ENCODE measurements around the gene ENDOD1. TPM values are rescaled to one million over a fixed set of nuclear protein-coding genes. Genes with fewer than 3 reads are reported as not detected.

The ENDOD1 gene
- total RNA-seq, 2 donors from 2014 or later: 49.6 to 79.8 TPM

DNA sequence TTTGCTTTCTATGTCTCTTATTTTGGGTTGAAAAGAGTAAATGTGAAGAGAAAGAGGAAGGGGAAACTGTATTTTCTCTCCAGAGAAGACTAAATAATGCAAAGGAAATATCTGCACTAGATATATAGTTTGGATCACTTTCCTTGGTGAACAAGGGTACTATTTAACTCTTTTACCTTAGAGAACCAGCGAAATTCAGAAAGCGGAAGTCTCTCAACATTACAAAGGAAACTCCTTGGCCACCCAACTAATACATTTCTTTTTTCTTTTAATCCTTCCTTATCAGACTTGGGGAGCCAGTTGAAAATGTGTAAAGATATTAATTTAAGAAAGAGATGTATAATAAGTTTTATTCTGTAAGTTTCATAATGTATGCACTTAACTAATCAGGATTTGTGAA, 77.1 kb downstream of the ENDOD1 start:
- Histone ChIP-seq H3K9me3 (no peaks in the 10 kb centered on the region), H3K4me1 (replicated peaks) (no peaks in the 10 kb centered on the region), H3K27me3 (replicated peaks; ENCODE audit: insufficient read depth) (no peaks in the 10 kb centered on the region), H3K36me3 (no peaks in the 10 kb centered on the region), H3K27ac (no peak overlapping the region), H3K4me3 (no peak overlapping the region)
- no peak for TF ChIP-seq POLR2AphosphoS5 (IDR thresholded peaks at IDR 0.05)
- TF ChIP-seq CTCF (IDR thresholded peaks at IDR 0.05): no peak
- no peak for TF ChIP-seq POLR2A (IDR thresholded peaks at IDR 0.05)
- WGBS: 90% methylated on average over 2 of the region's 2 CpGs
- intact Hi-C loops (cut with DNase I): no loop called here
- DNase-seq (ENCODE audit: low spot score): no peak

- H3K36me3 ChIP-seq: no peaks in the 10 kb centered on the region
- no peak for DNase-seq (ENCODE audit: low spot score)
- WGBS: 92% methylated on average over 5 of the region's 5 CpGs
- H3K9me3 ChIP-seq: no peaks in the 10 kb centered on the region
- TF ChIP-seq POLR2AphosphoS5 (IDR thresholded peaks at IDR 0.05) (no peak), POLR2A (IDR thresholded peaks at IDR 0.05) (no peak), CTCF (IDR thresholded peaks at IDR 0.05) (no peak)
- no peaks in the 10 kb centered on the region for H3K27me3 ChIP-seq (replicated peaks; ENCODE audit: insufficient read depth)
- no peak overlapping the region for H3K4me3 ChIP-seq
- H3K4me1 ChIP-seq (replicated peaks): no peaks in the 10 kb centered on the region
- H3K27ac ChIP-seq: no peak overlapping the region
- intact Hi-C loops (cut with DNase I): no loop called here
Measured at GRCh38 chr11:95170294-95170693, 80.6 kb downstream of the ENDOD1 start.

GRCh38 chr11:95175818-95176380, 86.3 kb downstream of the ENDOD1 start:
- H3K36me3 ChIP-seq: no peaks in the 10 kb centered on the region
- WGBS: 80% methylated on average over 4 of the region's 4 CpGs

More at GRCh38 chr11:95175818-95176380, 86.3 kb downstream of the ENDOD1 start:
- Histone ChIP-seq H3K9me3 (no peaks in the 10 kb centered on the region), H3K4me3 (no peak overlapping the region), H3K4me1 (replicated peaks) (no peaks in the 10 kb centered on the region), H3K27me3 (replicated peaks; ENCODE audit: insufficient read depth) (no peaks in the 10 kb centered on the region), H3K27ac (no peak overlapping the region)
- DNase-seq (ENCODE audit: low spot score): no peak
- TF ChIP-seq CTCF (IDR thresholded peaks at IDR 0.05) (no peak), POLR2A (IDR thresholded peaks at IDR 0.05) (no peak), POLR2AphosphoS5 (IDR thresholded peaks at IDR 0.05) (no peak)
- intact Hi-C loops (cut with DNase I): no loop called here

Other genes starting within 250 kb of the ENDOD1 start
- gene CWC15, start 116.3 kb upstream of the ENDOD1 start, total RNA-seq: 10 to 100 TPM; 33.6 to 43.8 TPM
- gene KDM4D, start 116.1 kb upstream of the ENDOD1 start, total RNA-seq: 1 to 10 TPM; 2.6 to 9.9 TPM
- gene KDM4E, start 64.6 kb upstream of the ENDOD1 start, total RNA-seq: not detected
- gene KDM4F, start 40.4 kb upstream of the ENDOD1 start, total RNA-seq: not detected
- gene SRSF8, start 22.9 kb upstream of the ENDOD1 start, total RNA-seq: 10 to 100 TPM; 40.4 to 46.1 TPM
- gene SESN3, start 141.4 kb downstream of the ENDOD1 start, total RNA-seq: 10 to 100 TPM; 21.3 to 33.8 TPM

All from prostate gland (tissue), 2 donors.